Activated effector memory CD4-positive, alpha-beta T cell treated with anti-CD3 and anti-CD28 coated beads, Interleukin-2, amount 50 U/mL, for 16 hours (primary cell): ENCODE results near the gene PICALM.
A peak's percentile ranks its signal among the peaks of the same experiment; 100 is the strongest.
"Not testable (repeated sequence)": the region's sequence is repeated elsewhere in the genome, so short reads cannot be mapped to it uniquely, and the experiment has no call there.

Source experiments
- DNase-seq: peaks from one replicate; pipeline ENCODE4 v3.0.0-alpha.2; 2020

The PICALM gene

GRCh38 chr11:86068951-86069407 is at the start of gene PICALM:
TSS of gene PICALM (minus strand) at chr11:86069084. CDS start at chr11:86068780, 304 bp downstream.
- DNase-seq = peak; percentile 98

- no peak for DNase-seq
Measured at GRCh38 chr11:86118253-86118652, 49.4 kb upstream of the PICALM start.

- DNase-seq = no peak
Measured at GRCh38 chr11:86117712-86118063, 48.8 kb upstream of the PICALM start.

- no peak for DNase-seq
Measured at GRCh38 chr11:86117001-86117711, 48.3 kb upstream of the PICALM start.

GRCh38 chr11:86116386-86116726 is 47.5 kb upstream of the PICALM start:
- DNase-seq = peak; percentile 72

- DNase-seq = no peak
Measured at GRCh38 chr11:86115542-86116385, 46.9 kb upstream of the PICALM start.

GRCh38 chr11:86108890-86109638 is 40.2 kb upstream of the PICALM start:
- no peak for DNase-seq

- DNase-seq = no peak
Measured at GRCh38 chr11:86108191-86108590, 39.3 kb upstream of the PICALM start.

- no peak for DNase-seq
Measured at GRCh38 chr11:86106916-86107315, 38.0 kb upstream of the PICALM start.

- not testable (repeated sequence) for DNase-seq
Measured at GRCh38 chr11:86106031-86106430, 37.1 kb upstream of the PICALM start.

GRCh38 chr11:86105601-86106000 is 36.7 kb upstream of the PICALM start:
- DNase-seq = not testable (repeated sequence)

GRCh38 chr11:86103808-86104207 is 34.9 kb upstream of the PICALM start:
- no peak for DNase-seq

GRCh38 chr11:86101941-86102407 is 33.1 kb upstream of the PICALM start:
- no peak for DNase-seq

- DNase-seq = no peak
Measured at GRCh38 chr11:86101493-86101892, 32.6 kb upstream of the PICALM start.

GRCh38 chr11:86099874-86100273 is 31.0 kb upstream of the PICALM start:
- DNase-seq = no peak

- DNase-seq = no peak
Measured at GRCh38 chr11:86097980-86098379, 29.1 kb upstream of the PICALM start.

GRCh38 chr11:86091566-86091965 is 22.7 kb upstream of the PICALM start:
- DNase-seq = no peak

- DNase-seq = no peak
Measured at GRCh38 chr11:86091086-86091485, 22.2 kb upstream of the PICALM start.

- no peak for DNase-seq
Measured at GRCh38 chr11:86089659-86090058, 20.8 kb upstream of the PICALM start.

- DNase-seq = not testable (repeated sequence)
Measured at GRCh38 chr11:86087688-86088087, 18.8 kb upstream of the PICALM start.

- no peak for DNase-seq
Measured at GRCh38 chr11:86087256-86087655, 18.4 kb upstream of the PICALM start.

GRCh38 chr11:86081455-86081854 is 12.6 kb upstream of the PICALM start:
- DNase-seq = no peak

- DNase-seq = no peak
Measured at GRCh38 chr11:86079421-86079820, 10.5 kb upstream of the PICALM start.
